ENCODE results near the gene PCDHA13. TPM values are rescaled to one million over a fixed set of nuclear protein-coding genes. Genes with fewer than 3 reads are reported as not detected.
A peak's percentile ranks its signal among the peaks of the same experiment; 100 is the strongest.
"Not testable (repeated sequence)": the region's sequence is repeated elsewhere in the genome, so short reads cannot be mapped to it uniquely, and the experiment has no call there.

The PCDHA13 gene
- total and polyA plus RNA-seq, 2 of the 4 experiments (the other 2 are of a cell fraction), result not detected

- no peak for TF ChIP-seq CEBPB (IDR thresholded peaks at IDR 0.05; ENCODE audit: low read depth, low read length)
Measured at GRCh38 chr5:140842798-140843733, 38.9 kb upstream of the PCDHA13 start (continued).

GRCh38 chr5:140848139-140849102 is 33.5 kb upstream of the PCDHA13 start, which contains the start of gene PCDHA9:
TSS of gene PCDHA9 (plus strand) at chr5:140848382. CDS start at chr5:140848496, 114 bp downstream.
- CTCF ChIA-PET; H2AK9ac ChIP-seq (replicated peaks; ENCODE audit: low read depth, low read length, poor library complexity); H3K9me1 ChIP-seq (ENCODE audit: insufficient read depth, low read length); H4K8ac ChIP-seq (ENCODE audit: low read depth in 2 of 2, low read length in 2 of 2); H3K4me2 ChIP-seq (ENCODE audit: low read depth, low read length); POLR2A ChIA-PET (ENCODE audit: unreplicated experiment); H3K27ac ChIP-seq (ENCODE audit: insufficient read depth, low read length); H4K20me1 ChIP-seq (ENCODE audit: insufficient read depth, low read length); H2AK5ac ChIP-seq (ENCODE audit: low read depth, low read length); H2AFZ ChIP-seq (replicated peaks; ENCODE audit: low read length, poor library complexity); H3K14ac ChIP-seq (replicated peaks; ENCODE audit: low read depth, low read length); DNase-seq; H2BK120ac ChIP-seq (ENCODE audit: low read depth, low read length); H3K36me3 ChIP-seq (ENCODE audit: control insufficient read depth, insufficient read depth, low read length); H3K4me3 ChIP-seq (ENCODE audit: insufficient read depth, low read depth, low read length); H3K9ac ChIP-seq (ENCODE audit: low read depth, low read length); H2BK20ac ChIP-seq (ENCODE audit: low read depth, low read length); H2BK15ac ChIP-seq (ENCODE audit: low read depth, low read length); H3K4me1 ChIP-seq (ENCODE audit: control insufficient read depth, insufficient read depth, low read length); H3K18ac ChIP-seq (ENCODE audit: low read depth, low read length); H4K91ac ChIP-seq (ENCODE audit: insufficient read depth, low read depth, low read length); BruUV-seq (replicated peaks); H3K27me3 ChIP-seq (ENCODE audit: control insufficient read depth, insufficient read depth, low read length); in situ Hi-C loops (cut with MboI; ENCODE audit: low sequenced_read_pairs); ATAC-seq (ENCODE audit: low read depth); H3K23ac ChIP-seq (ENCODE audit: low read depth, low read length); H2BK5ac ChIP-seq (ENCODE audit: low read depth, low read length, poor library complexity, severe bottlenecking); H3K4ac ChIP-seq (ENCODE audit: low read depth, low read length); intact Hi-C loops (cut with micrococcal nuclease); dilution Hi-C loops (cut with HindIII; ENCODE audit: low sequenced_read_pairs, unreplicated experiment); H4K5ac ChIP-seq (ENCODE audit: low read depth, low read length); H3K79me1 ChIP-seq (ENCODE audit: low read depth in 1 of 2, low read length in 2 of 2); H3K56ac ChIP-seq (ENCODE audit: extremely low read depth, insufficient read depth, low read length): not testable (repeated sequence)
- TF ChIP-seq, protein P1, sequence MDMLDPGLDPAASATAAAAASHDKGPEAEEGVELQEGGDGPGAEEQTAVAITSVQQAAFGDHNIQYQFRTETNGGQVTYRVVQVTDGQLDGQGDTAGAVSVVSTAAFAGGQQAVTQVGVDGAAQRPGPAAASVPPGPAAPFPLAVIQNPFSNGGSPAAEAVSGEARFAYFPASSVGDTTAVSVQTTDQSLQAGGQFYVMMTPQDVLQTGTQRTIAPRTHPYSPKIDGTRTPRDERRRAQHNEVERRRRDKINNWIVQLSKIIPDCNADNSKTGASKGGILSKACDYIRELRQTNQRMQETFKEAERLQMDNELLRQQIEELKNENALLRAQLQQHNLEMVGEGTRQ (IDR thresholded peaks at IDR 0.05; ENCODE audit: low read depth, low read length), result 0 out of 2 replicates have a peak, but pooled peaks have one; percentile 10
- peaks cover 13% of the 10 kb centered on the region for H3K9me3 ChIP-seq (ENCODE audit: control insufficient read depth, insufficient read depth, low read length)
- WGBS, 2 experiments (ENCODE audit: extremely low coverage in 2 of 2, insufficient read length in 1 of 2), result 27% methylated on average over 12 of the region's 48 CpGs; no CpG with 5 or more reads in 1 of the 2 experiments

Measured in IMR-90 (cell line).